Measurements from ENCODE around the gene TRIM60.
"Not testable (repeated sequence)": the region's sequence is repeated elsewhere in the genome, so short reads cannot be mapped to it uniquely, and the experiment has no call there.

The TRIM60 gene

GRCh38 chr4:165031436-165032211 lies at the start of gene TRIM60:
Gene TRIM60 (plus strand): TSS chr4:165031999. CDS start chr4:165040073, 8,074 bp downstream.
- Histone ChIP-seq H3K27ac (no peak within 1 kb of the TSS), H3K4me1 (ENCODE audit: low read depth, poor library complexity, severe bottlenecking) (no peaks in the 10 kb centered on the region), H3K4me3 (IDR thresholded peaks at IDR 0.05; ENCODE audit: insufficient read depth, low read depth, low read length) (no peak within 1 kb of the TSS), H2AFZ (ENCODE audit: low read depth) (no peak within 1 kb of the TSS), H3K9ac (no peak within 1 kb of the TSS), H3K79me2 (ENCODE audit: insufficient read depth, low read depth) (no peaks in the 10 kb centered on the region), H4K20me1 (ENCODE audit: insufficient read depth) (no peaks in the 10 kb centered on the region), H3K27me3 (ENCODE audit: insufficient read depth, low read depth) (no peaks in the 10 kb centered on the region), H3K36me3 (ENCODE audit: insufficient read depth) (no peaks in the 10 kb centered on the region), H3K4me2 (no peak within 1 kb of the TSS)
- TF ChIP-seq CTCF (conservative IDR thresholded peaks at IDR 0.05; ENCODE audit: low read depth, low read length) = no peak

GRCh38 chr4:164989471-164989870 lies 42.3 kb upstream of the TRIM60 start:
- Histone ChIP-seq H3K9ac (no peak overlapping the region), H3K4me1 (ENCODE audit: low read depth, poor library complexity, severe bottlenecking) (no peaks in the 10 kb centered on the region), H3K36me3 (ENCODE audit: insufficient read depth) (no peaks in the 10 kb centered on the region), H3K79me2 (ENCODE audit: insufficient read depth, low read depth) (no peaks in the 10 kb centered on the region), H4K20me1 (ENCODE audit: insufficient read depth) (no peaks in the 10 kb centered on the region), H3K4me3 (IDR thresholded peaks at IDR 0.05; ENCODE audit: insufficient read depth, low read depth, low read length) (no peak overlapping the region), H3K27me3 (ENCODE audit: insufficient read depth, low read depth) (no peaks in the 10 kb centered on the region), H3K4me2 (no peak overlapping the region), H2AFZ (ENCODE audit: low read depth) (no peak overlapping the region), H3K27ac (no peak overlapping the region)
- TF ChIP-seq CTCF (conservative IDR thresholded peaks at IDR 0.05; ENCODE audit: low read depth, low read length) = no peak

DNA sequence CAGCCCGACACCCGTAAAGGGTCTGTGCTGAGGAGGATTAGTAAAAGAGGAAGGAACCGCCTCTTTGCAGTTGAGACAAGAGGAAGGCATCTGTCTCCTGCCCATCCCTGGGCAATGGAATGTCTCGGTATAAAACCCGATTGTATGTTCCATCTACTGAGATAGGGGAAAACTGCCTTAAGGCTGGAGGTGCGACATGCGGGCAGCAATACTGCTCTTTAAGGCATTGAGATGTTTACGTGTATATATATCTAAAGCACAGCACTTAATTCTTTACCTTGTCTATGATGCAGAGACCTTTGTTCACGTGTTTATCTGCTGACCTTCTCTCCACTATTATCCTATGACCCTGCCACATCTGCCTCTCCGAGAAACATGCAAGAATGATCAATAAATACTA lies 41.0 kb upstream of the TRIM60 start:
- H4K20me1 ChIP-seq (ENCODE audit: insufficient read depth); H3K4me1 ChIP-seq (ENCODE audit: low read depth, poor library complexity, severe bottlenecking); H3K27me3 ChIP-seq (ENCODE audit: insufficient read depth, low read depth); H3K4me2 ChIP-seq; H3K9ac ChIP-seq; H3K36me3 ChIP-seq (ENCODE audit: insufficient read depth); H3K4me3 ChIP-seq (IDR thresholded peaks at IDR 0.05; ENCODE audit: insufficient read depth, low read depth, low read length); H2AFZ ChIP-seq (ENCODE audit: low read depth); H3K79me2 ChIP-seq (ENCODE audit: insufficient read depth, low read depth); H3K27ac ChIP-seq: not testable (repeated sequence)

DNA sequence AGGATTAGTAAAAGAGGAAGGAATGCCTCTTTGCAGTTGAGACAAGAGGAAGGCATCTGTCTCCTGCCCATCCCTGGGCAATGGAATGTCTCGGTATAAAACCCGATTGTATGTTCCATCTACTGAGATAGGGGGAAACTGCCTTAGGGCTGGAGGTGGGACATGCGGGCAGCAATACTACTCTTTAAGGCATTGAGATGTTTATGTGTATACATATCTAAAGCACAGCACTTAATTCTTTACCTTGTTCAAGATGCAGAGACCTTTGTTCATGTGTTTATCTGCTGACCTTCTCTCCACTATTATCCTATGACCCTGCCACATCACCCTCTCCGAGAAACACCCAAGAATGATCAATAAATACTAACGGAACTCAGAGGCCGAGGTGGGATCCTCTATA lies 35.7 kb upstream of the TRIM60 start:
- H3K4me1 ChIP-seq (ENCODE audit: low read depth, poor library complexity, severe bottlenecking); H2AFZ ChIP-seq (ENCODE audit: low read depth); H4K20me1 ChIP-seq (ENCODE audit: insufficient read depth); H3K4me2 ChIP-seq; H3K27ac ChIP-seq; H3K27me3 ChIP-seq (ENCODE audit: insufficient read depth, low read depth); H3K4me3 ChIP-seq (IDR thresholded peaks at IDR 0.05; ENCODE audit: insufficient read depth, low read depth, low read length); H3K9ac ChIP-seq; H3K79me2 ChIP-seq (ENCODE audit: insufficient read depth, low read depth); H3K36me3 ChIP-seq (ENCODE audit: insufficient read depth): not testable (repeated sequence)

DNA sequence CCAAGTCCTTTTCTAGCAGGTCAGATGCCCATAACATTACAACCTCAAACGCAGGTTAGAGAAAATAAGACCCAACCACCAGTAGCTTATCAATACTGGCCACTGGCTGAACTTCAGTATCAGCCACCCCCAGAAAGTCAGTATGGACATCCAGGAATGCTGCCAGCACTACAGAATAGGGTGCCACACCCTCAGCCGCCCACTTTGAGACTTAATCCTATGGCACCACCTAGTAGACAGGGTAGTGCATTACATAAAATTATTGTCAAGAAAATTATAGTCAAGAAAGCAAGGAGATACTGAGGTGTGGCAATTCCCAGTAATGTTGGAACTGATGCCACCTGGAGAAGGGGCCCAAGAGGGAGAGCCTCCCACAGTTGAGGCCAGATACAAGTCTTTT lies 34.5 kb upstream of the TRIM60 start:
- Histone ChIP-seq H3K27me3 (ENCODE audit: insufficient read depth, low read depth) (no peaks in the 10 kb centered on the region), H3K79me2 (ENCODE audit: insufficient read depth, low read depth) (no peaks in the 10 kb centered on the region), H3K9ac (no peak overlapping the region), H4K20me1 (ENCODE audit: insufficient read depth) (no peaks in the 10 kb centered on the region), H3K27ac (no peak overlapping the region), H3K4me1 (ENCODE audit: low read depth, poor library complexity, severe bottlenecking) (no peaks in the 10 kb centered on the region), H3K36me3 (ENCODE audit: insufficient read depth) (no peaks in the 10 kb centered on the region), H3K4me2 (no peak overlapping the region), H2AFZ (ENCODE audit: low read depth) (no peak overlapping the region), H3K4me3 (IDR thresholded peaks at IDR 0.05; ENCODE audit: insufficient read depth, low read depth, low read length) (no peak overlapping the region)
- TF ChIP-seq CTCF (conservative IDR thresholded peaks at IDR 0.05; ENCODE audit: low read depth, low read length) = peak; percentile 30; the same call in 1 of the 2 replicates
